K562 (cell line): ENCODE measurements around the gene FEV.

Experiments
- CBX5 ChIP-seq: IDR thresholded peaks from 2 replicates; pipeline ENCODE4 v1.6.1; 2014; ENCODE audit warnings: low read depth, borderline replicate concordance
- COPS2 ChIP-seq: fragments of 450-650 bp; conservative IDR thresholded peaks from 2 replicates; pipeline ENCODE4 v1.6.1; 2016; ENCODE audit warnings: mild to moderate bottlenecking, moderate library complexity
- EZH2 ChIP-seq: IDR thresholded peaks from 2 replicates; pipeline ENCODE4 v1.6.1; 2012; ENCODE audit warnings: low read depth, mild to moderate bottlenecking, inconsistent platforms, low read length, borderline replicate concordance
- MAFG ChIP-seq: fragments of 450-650 bp; conservative IDR thresholded peaks from 2 replicates; pipeline ENCODE4 v1.6.1; 2016; ENCODE audit warnings: missing genetic modification characterization, missing compliant biosample characterization
- NR1H2 ChIP-seq: sonication (generic); formaldehyde crosslinking; IDR thresholded peaks from 2 replicates; pipeline ENCODE4 v1.4.0; 2020; ENCODE audit warnings: mild to moderate bottlenecking, missing genetic modification reagents
- NUFIP1 ChIP-seq: fragments of 450-650 bp; IDR thresholded peaks from 2 replicates; pipeline ENCODE4 v1.6.1; 2018; ENCODE audit not compliant: partially characterized antibody
- POLR2A ChIP-seq: fragments of 450-650 bp; conservative IDR thresholded peaks from 2 replicates; pipeline ENCODE4 v1.6.1; 2016
- RBBP5 ChIP-seq: fragments of 200-600 bp; sonication (generic); IDR thresholded peaks from 2 replicates; pipeline ENCODE4 v1.6.1; 2012; ENCODE audit warnings: borderline replicate concordance, mild to moderate bottlenecking, low read length, control low read depth, inconsistent platforms; ENCODE audit not compliant: insufficient read depth, poor library complexity, severe bottlenecking
- SNIP1 ChIP-seq: fragments of 450-650 bp; IDR thresholded peaks from 2 replicates; pipeline ENCODE4 v1.7.1; 2017; ENCODE audit warnings: low read depth, mild to moderate bottlenecking
- SRSF1 ChIP-seq: fragments of 200-400 bp; formaldehyde crosslinking; IDR thresholded peaks from 2 replicates; pipeline ENCODE4 v1.6.1; 2017; ENCODE audit warnings: mild to moderate bottlenecking, low read depth, low read length, moderate library complexity
- TCF7L2 ChIP-seq: fragments of 150-350 bp; IDR thresholded peaks from 2 replicates; pipeline ENCODE4 v1.6.1; 2016; ENCODE audit warnings: low read depth, mild to moderate bottlenecking, low read length, moderate library complexity
- TEAD4 ChIP-seq, 2 experiments: sonication (generic) in 1 of 2; formaldehyde crosslinking in 1 of 2; IDR thresholded peaks; 2 replicates each; pipeline versions ENCODE4 v1.6.1 to v1.8.0; 2012 to 2022; ENCODE audit warnings: borderline replicate concordance in 1 of 2, inconsistent platforms in 1 of 2, low read length in 1 of 2, mild to moderate bottlenecking in 1 of 2, missing genetic modification reagents in 1 of 2
- TF ChIP-seq, protein P1 (sequence below), 3 experiments: IDR thresholded peaks in 2 of 3; conservative IDR thresholded peaks in 1 of 3; 2 replicates each; pipeline ENCODE4 v1.5.1; 2011 to 2012; ENCODE audit warnings: low read length in 3 of 3, mild to moderate bottlenecking in 3 of 3, control low read depth in 2 of 3, improper control_type of control experiment in 1 of 3, inconsistent platforms in 1 of 3, low read depth in 1 of 3, mixed read lengths in 1 of 3, moderate library complexity in 1 of 3; ENCODE audit not compliant: insufficient read depth in 2 of 3

DNA sequence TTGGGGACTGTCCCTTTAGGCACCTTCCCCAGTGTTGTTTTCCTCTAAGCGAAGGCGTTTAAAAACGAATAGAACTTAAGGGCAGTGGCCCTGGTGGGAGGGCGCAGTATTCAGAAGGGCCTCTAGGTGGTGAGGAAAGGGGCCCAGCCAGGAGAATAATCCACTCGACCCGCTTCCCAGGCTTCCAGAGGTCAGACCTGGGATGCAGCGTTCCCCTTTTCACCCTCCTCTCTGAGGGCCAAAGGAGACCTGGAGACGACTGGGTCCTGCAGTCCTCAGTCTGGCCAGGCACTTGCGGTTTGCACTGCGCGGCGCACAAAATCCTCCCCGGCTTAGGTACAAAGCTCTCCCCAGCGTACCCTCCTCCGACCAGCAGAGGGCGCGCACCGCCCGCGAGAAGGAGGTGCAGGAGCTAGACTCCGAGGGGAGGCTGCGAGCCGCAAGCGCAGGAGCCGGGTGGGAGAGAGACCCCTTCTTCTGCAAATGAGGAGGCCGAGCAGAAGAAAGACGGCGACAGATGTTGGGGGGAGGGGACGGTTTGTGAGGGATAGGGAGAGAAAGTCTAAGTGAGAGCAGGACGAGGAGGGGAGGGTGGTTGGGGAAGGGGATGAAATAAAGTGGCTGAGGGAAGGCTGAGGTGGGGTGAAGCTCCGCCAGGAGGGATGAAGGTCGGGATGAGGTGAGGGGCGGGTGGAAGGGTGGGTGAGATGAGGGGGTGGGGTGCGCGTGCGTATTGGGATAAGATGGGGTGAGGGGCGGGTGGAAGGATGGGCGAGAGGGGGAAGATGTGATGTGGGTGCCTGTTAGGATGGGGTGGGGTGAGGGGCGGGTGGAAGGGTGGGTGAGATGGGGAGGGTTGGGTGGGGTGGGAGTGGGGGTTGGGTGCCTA is 4.9 kb downstream of the FEV start:
- TF ChIP-seq NUFIP1 (no peak), CBX5 (no peak), SRSF1 (no peak), TEAD4 (IDR thresholded peaks at IDR 0.05; ENCODE audit: low read length) (no peak), TEAD4 (CRISPR knock-in tag; IDR thresholded peaks at IDR 0.05; ENCODE audit: borderline replicate concordance) (no peak), EZH2 (no peak), COPS2 (no peak), POLR2A (no peak), RBBP5 (no peak), MAFG (tag) (no peak), TCF7L2 (no peak), NR1H2 (no peak), SNIP1 (no peak)
- TF ChIP-seq, protein P1, sequence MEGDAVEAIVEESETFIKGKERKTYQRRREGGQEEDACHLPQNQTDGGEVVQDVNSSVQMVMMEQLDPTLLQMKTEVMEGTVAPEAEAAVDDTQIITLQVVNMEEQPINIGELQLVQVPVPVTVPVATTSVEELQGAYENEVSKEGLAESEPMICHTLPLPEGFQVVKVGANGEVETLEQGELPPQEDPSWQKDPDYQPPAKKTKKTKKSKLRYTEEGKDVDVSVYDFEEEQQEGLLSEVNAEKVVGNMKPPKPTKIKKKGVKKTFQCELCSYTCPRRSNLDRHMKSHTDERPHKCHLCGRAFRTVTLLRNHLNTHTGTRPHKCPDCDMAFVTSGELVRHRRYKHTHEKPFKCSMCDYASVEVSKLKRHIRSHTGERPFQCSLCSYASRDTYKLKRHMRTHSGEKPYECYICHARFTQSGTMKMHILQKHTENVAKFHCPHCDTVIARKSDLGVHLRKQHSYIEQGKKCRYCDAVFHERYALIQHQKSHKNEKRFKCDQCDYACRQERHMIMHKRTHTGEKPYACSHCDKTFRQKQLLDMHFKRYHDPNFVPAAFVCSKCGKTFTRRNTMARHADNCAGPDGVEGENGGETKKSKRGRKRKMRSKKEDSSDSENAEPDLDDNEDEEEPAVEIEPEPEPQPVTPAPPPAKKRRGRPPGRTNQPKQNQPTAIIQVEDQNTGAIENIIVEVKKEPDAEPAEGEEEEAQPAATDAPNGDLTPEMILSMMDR (IDR thresholded peaks at IDR 0.05 in 2 of 3, conservative IDR thresholded peaks at IDR 0.05 in 1 of 3; ENCODE audit: insufficient read depth in 2 of 3, low read depth in 1 of 3, low read length in 3 of 3), result peak; percentile 72 to 92 (median 91)
